Measurements from ENCODE around the gene SGIP1.

The SGIP1 gene

GRCh38 chr1:66521721-66522365 is 12.1 kb upstream of the SGIP1 start:
- DNase-seq, result no peak

GRCh38 chr1:66523562-66523961 is 10.4 kb upstream of the SGIP1 start:
- no peak for DNase-seq

GRCh38 chr1:66525086-66525485 is 8.9 kb upstream of the SGIP1 start:
- no peak for DNase-seq

- DNase-seq, result no peak
These were observed 7.9 kb upstream of the SGIP1 start for GRCh38 chr1:66526036-66526435.

- no peak for DNase-seq
These were observed 7.0 kb upstream of the SGIP1 start for GRCh38 chr1:66526991-66527390.

- DNase-seq, result no peak
These were observed 6.3 kb upstream of the SGIP1 start for GRCh38 chr1:66527686-66528085.

- DNase-seq, result no peak
These were observed 5.4 kb upstream of the SGIP1 start for GRCh38 chr1:66528580-66528979.

- DNase-seq, result no peak
These were observed 1.7 kb upstream of the SGIP1 start for GRCh38 chr1:66532214-66532613.

- DNase-seq, result peak; percentile 9
These were observed 862 bp upstream of the SGIP1 start for GRCh38 chr1:66532798-66533783.

GRCh38 chr1:66535061-66535460 is 1.1 kb downstream of the SGIP1 start:
- DNase-seq, result no peak

GRCh38 chr1:66535853-66536252 is 1.9 kb downstream of the SGIP1 start:
- DNase-seq, result no peak

- DNase-seq, result no peak
These were observed 3.8 kb downstream of the SGIP1 start for GRCh38 chr1:66537718-66538117.

- DNase-seq, result no peak
These were observed 5.5 kb downstream of the SGIP1 start for GRCh38 chr1:66539491-66539890.

- DNase-seq, result no peak
These were observed 6.6 kb downstream of the SGIP1 start for GRCh38 chr1:66540434-66541032.

- no peak for DNase-seq
These were observed 8.4 kb downstream of the SGIP1 start for GRCh38 chr1:66542314-66542713.

- no peak for DNase-seq
These were observed 9.1 kb downstream of the SGIP1 start for GRCh38 chr1:66542811-66543767.

- no peak for DNase-seq
These were observed 12.3 kb downstream of the SGIP1 start for GRCh38 chr1:66546047-66546810.

- no peak for DNase-seq
These were observed 15.1 kb downstream of the SGIP1 start for GRCh38 chr1:66549017-66549416.

- DNase-seq, result no peak
These were observed 16.3 kb downstream of the SGIP1 start for GRCh38 chr1:66550243-66550642.

GRCh38 chr1:66552287-66552686 is 18.3 kb downstream of the SGIP1 start:
- DNase-seq, result no peak

GRCh38 chr1:66552829-66553228 is 18.9 kb downstream of the SGIP1 start:
- no peak for DNase-seq

GRCh38 chr1:66553846-66554245 is 19.9 kb downstream of the SGIP1 start:
- DNase-seq, result no peak
